ENCODE data around the gene FANCC. TPM values are rescaled to one million over a fixed set of nuclear protein-coding genes. Genes with fewer than 3 reads are reported as not detected.

FANCC gene
- total RNA-seq, 1 experiment from 2014 or later, result 25.3 TPM

DNA sequence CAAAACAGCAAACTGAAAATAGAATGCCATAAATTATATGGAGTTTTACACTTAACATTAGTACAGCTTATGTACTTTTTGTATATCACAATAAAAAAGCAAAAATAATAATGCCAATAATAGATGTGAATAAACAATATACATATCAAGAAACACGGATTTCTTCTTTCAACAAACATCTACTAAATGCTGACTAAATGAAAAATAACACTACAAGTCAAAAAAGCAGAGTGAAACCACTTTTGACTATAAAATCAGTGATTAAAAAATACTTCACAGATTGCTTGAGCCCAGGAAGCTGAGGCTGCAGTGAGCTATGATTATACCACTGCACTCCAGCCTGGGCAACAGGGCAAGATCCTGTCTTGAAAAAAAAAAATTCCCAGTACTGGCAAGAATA lies 32.2 kb downstream of the FANCC start:
- CTCF ChIA-PET, result interaction anchor here (0.6 kb wide), 1 partner anchor 17 kb away, joined by 3 read pairs; no protein-coding TSS in a partner anchor

DNA sequence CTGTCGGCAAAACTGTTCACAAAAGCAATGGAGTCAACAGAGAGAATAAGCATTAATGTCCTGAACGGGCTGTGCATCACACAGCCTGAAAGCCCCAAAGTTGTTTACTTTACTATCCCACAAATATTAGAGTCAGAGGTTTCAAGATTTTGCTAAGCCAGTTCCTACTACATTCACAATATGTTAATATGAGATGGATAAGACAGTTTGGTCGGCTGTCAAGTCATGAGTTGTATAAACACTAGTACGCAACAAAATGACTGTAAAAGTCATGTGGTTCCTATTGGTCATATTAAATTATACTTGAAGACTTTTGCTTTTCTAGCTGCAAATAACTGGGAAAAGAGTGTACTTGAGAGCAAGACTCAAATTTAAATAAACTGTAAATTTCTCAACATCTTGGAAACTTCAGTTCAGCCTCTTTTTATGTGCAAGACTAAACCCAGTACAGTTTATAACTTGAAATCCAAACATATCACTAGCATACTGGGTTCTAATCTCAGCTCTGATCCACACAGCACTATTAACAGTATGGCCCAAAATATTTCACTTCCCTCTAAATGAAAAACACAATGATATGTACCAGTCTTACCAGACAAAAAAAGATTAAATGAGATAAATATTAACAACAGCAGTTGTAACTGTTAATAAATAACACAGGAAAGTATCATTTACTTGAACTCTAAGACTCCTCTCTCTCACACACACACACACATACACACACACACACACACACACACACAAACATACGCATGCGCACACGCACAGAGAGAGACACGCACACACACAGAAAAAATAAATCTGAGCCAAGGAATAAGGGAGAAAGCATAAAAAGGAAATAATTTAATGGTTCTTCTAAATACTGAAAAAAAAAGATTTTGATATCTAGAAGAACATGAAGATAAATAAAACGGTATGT lies 33.1 kb downstream of the FANCC start:
- H3K27me3 ChIP-seq (replicated peaks; ENCODE audit: insufficient read depth, low read depth, low read length, poor library complexity), result no peaks in the 10 kb centered on the region
- BruUV-seq (replicated peaks), result no TSS peak
- ChIA-PET POLR2A (ENCODE audit: low non-redundant PET) (no interaction called here), CTCF (no interaction called here)
- H3K9me3 ChIP-seq (ENCODE audit: low read depth, low read length, poor library complexity, severe bottlenecking), result peaks cover 24% of the 10 kb centered on the region
- no peaks in the 10 kb centered on the region for H3K36me3 ChIP-seq (ENCODE audit: insufficient read depth, low read length, poor library complexity, severe bottlenecking)
- DNase-seq (ENCODE audit: low spot score), result no peak
- intact Hi-C loops (cut with micrococcal nuclease; ENCODE audit: unreplicated experiment), result no loop called here
- no peaks in the 10 kb centered on the region for H3K4me1 ChIP-seq (ENCODE audit: insufficient read depth, low read length, poor library complexity, severe bottlenecking)
- TF ChIP-seq, protein P1, sequence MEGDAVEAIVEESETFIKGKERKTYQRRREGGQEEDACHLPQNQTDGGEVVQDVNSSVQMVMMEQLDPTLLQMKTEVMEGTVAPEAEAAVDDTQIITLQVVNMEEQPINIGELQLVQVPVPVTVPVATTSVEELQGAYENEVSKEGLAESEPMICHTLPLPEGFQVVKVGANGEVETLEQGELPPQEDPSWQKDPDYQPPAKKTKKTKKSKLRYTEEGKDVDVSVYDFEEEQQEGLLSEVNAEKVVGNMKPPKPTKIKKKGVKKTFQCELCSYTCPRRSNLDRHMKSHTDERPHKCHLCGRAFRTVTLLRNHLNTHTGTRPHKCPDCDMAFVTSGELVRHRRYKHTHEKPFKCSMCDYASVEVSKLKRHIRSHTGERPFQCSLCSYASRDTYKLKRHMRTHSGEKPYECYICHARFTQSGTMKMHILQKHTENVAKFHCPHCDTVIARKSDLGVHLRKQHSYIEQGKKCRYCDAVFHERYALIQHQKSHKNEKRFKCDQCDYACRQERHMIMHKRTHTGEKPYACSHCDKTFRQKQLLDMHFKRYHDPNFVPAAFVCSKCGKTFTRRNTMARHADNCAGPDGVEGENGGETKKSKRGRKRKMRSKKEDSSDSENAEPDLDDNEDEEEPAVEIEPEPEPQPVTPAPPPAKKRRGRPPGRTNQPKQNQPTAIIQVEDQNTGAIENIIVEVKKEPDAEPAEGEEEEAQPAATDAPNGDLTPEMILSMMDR (conservative IDR thresholded peaks at IDR 0.05; ENCODE audit: low read depth, low read length), result no peak
- TF ChIP-seq EZH2 (IDR thresholded peaks at IDR 0.05; ENCODE audit: borderline replicate concordance, low read depth, low read length, poor library complexity, severe bottlenecking), result no peak
- H3K4me3 ChIP-seq (ENCODE audit: low read depth, low read length, poor library complexity, severe bottlenecking), result no peak overlapping the region
- no peak overlapping the region for H3K27ac ChIP-seq (ENCODE audit: low read depth, low read length, poor library complexity, severe bottlenecking)

More for the DNA sequence above, 32.2 kb downstream of the FANCC start:
- H3K9me3 ChIP-seq (ENCODE audit: low read depth, low read length, poor library complexity, severe bottlenecking), result peaks cover 17% of the 10 kb centered on the region
- no peaks in the 10 kb centered on the region for H3K36me3 ChIP-seq (ENCODE audit: insufficient read depth, low read length, poor library complexity, severe bottlenecking)
- BruUV-seq (replicated peaks), result no TSS peak
- no peak for DNase-seq (ENCODE audit: low spot score)
- no peak for TF ChIP-seq EZH2 (IDR thresholded peaks at IDR 0.05; ENCODE audit: borderline replicate concordance, low read depth, low read length, poor library complexity, severe bottlenecking)
- TF ChIP-seq, protein P1 (conservative IDR thresholded peaks at IDR 0.05; ENCODE audit: low read depth, low read length), result no peak
- intact Hi-C loops (cut with micrococcal nuclease; ENCODE audit: unreplicated experiment), result no loop called here
- no peak overlapping the region for H3K27ac ChIP-seq (ENCODE audit: low read depth, low read length, poor library complexity, severe bottlenecking)
- POLR2A ChIA-PET (ENCODE audit: low non-redundant PET), result no interaction called here
- H3K4me1 ChIP-seq (ENCODE audit: insufficient read depth, low read length, poor library complexity, severe bottlenecking), result no peaks in the 10 kb centered on the region
- H3K4me3 ChIP-seq (ENCODE audit: low read depth, low read length, poor library complexity, severe bottlenecking), result no peak overlapping the region
- H3K27me3 ChIP-seq (replicated peaks; ENCODE audit: insufficient read depth, low read depth, low read length, poor library complexity), result no peaks in the 10 kb centered on the region

DNA sequence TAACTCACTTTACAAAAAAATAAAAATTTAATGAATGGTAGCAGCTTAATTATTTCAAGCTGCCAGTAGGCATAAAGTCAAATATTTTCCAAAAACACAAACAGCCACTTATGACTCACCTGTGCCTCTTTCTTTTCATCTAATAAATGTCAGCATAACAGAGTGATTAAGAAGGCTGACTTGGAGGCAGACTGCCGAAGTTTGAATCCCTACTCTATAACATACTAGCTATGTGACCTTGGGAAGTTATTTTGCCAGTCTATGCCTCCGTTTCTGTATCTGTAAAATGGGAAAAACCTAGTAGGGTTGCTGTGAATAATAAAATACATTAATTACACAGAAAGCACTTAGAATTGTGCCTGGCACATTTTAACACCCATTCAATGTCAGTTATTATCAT lies 33.8 kb downstream of the FANCC start:
- intact Hi-C loops (cut with micrococcal nuclease; ENCODE audit: unreplicated experiment), result no loop called here
- no peaks in the 10 kb centered on the region for H3K36me3 ChIP-seq (ENCODE audit: insufficient read depth, low read length, poor library complexity, severe bottlenecking)
- H3K4me3 ChIP-seq (ENCODE audit: low read depth, low read length, poor library complexity, severe bottlenecking), result no peak overlapping the region
- DNase-seq (ENCODE audit: low spot score), result no peak
- H3K27me3 ChIP-seq (replicated peaks; ENCODE audit: insufficient read depth, low read depth, low read length, poor library complexity), result no peaks in the 10 kb centered on the region
- TF ChIP-seq, protein P1 (conservative IDR thresholded peaks at IDR 0.05; ENCODE audit: low read depth, low read length), result no peak
- TF ChIP-seq EZH2 (IDR thresholded peaks at IDR 0.05; ENCODE audit: borderline replicate concordance, low read depth, low read length, poor library complexity, severe bottlenecking), result no peak
- ChIA-PET CTCF (no interaction called here), POLR2A (ENCODE audit: low non-redundant PET) (no interaction called here)
- peaks cover 24% of the 10 kb centered on the region for H3K9me3 ChIP-seq (ENCODE audit: low read depth, low read length, poor library complexity, severe bottlenecking)
- no peaks in the 10 kb centered on the region for H3K4me1 ChIP-seq (ENCODE audit: insufficient read depth, low read length, poor library complexity, severe bottlenecking)
- no peak overlapping the region for H3K27ac ChIP-seq (ENCODE audit: low read depth, low read length, poor library complexity, severe bottlenecking)
- no TSS peak for BruUV-seq (replicated peaks)
